Fibroblast of skin of right quadriceps (primary cell): ENCODE measurements around the gene NDUFV2.
"Not testable (repeated sequence)": the region's sequence is repeated elsewhere in the genome, so short reads cannot be mapped to it uniquely, and the experiment has no call there.

ENCODE experiments used
- DNase-seq: peaks from one replicate; pipeline ENCODE4 v3.0.0-alpha.2; 2013

The NDUFV2 gene

DNA sequence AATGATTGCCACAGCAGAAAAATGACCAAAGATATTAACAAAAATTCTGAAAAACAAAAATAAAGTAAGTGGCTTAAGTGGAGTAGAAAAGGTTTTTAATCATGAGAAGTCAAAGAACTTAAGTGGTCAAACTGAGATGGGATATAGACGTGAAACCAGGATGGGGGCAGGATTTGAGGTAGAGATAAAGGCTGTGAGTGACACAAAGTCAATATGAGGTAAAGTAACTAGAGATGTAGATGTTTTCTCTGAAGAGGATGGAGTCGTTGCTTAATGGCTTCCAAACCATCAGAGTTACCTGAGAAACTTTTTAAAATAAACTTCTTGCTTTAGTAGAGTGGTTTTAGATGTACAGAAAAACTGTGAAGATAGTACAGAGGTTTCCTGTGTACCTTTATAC, 55.3 kb downstream of the NDUFV2 start:
- no peak for DNase-seq

DNA sequence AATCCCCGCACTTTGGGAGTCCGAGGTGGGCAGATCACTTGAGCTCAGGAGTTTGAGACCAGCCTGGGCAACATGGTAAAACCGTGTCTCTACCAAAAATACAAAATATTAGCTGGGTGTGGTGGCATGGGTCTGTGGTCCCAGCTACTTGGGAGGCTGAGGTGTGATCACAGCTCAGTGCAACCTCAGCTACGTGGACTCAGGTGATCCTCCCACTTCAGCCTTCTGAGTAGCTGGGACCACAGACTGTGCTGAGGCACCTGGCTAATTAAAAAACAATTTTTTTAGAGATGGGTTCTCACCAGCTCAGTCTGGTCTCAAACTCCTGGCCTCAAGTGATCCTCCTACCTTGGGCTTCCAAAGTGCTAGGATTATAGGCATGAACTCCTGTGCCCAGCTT, 57.5 kb downstream of the NDUFV2 start:
- no peak for DNase-seq

DNA sequence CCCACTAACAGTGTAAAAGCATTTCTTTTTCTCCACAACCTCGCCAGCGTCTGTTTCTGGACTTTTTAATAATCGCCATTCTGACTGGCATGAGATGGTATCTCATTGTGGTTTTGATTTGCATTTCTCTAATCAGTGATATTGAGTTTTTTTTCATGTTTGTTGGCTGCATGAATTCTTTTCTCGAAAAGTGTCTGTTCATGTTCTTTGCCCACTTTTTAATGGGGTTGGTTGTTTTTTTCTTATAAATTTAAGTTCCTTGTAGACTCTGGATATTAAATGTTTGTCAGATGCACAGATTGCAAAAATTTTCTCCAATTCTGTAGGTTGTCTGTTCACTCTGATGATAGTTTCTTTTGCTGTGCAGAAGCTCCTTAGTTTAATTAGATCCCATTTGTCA, 60.2 kb downstream of the NDUFV2 start:
- DNase-seq, result not testable (repeated sequence)

DNA sequence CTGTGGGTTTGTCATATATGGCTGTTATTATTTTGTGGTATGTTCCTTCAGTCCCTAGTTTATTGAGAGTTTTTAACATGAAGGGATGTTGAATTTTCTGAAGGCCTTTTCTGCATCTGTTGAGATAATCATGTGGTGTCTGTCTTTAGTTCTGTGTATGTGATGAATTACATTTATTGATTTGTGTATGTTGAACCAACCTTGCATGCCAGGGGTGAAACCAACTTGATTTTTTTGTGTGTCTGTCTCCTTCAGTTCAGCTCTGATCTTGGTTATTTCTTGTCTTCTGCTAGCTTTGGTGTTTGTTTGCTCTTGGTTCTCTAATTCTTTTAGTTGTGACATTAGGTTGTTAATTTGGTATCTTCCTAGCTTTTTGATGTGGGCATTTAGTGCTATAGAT, 61.6 kb downstream of the NDUFV2 start:
- DNase-seq, result not testable (repeated sequence)

DNA sequence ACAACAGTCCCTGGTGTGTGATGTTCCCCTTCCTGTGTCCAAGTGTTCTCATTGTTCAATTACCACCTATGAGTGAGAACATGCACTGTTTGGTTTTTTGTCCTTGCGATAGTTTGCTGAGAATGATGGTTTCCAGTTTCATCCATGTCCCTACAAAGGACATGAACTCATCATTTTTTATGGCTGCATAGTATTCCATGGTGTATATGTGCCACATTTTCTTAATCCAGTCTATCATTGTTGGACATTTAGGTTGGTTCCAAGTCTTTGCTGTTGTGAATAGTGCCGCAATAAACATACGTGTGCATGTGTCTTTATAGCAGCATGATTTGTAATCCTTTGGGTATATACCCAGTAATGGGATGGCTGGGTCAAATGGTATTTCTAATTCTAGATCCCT, 63.4 kb downstream of the NDUFV2 start:
- not testable (repeated sequence) for DNase-seq

DNA sequence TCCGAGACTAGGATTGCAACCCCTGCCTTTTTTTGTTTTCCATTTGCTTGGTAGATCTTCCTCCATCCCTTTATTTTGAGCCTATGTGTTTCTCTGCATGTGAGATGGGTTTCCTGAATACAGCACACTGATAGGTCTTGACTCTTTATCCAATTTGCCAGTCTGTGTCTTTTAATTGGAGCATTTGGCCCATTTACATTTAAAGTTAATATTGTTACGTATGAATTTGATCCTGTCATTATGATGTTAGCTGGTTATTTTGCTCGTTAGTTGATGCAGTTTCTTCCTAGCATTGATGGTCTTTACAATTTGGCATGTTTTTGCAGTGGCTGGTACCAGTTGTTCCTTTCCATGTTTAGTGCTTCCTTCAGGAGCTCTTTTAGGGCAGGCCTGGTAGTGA, 67.0 kb downstream of the NDUFV2 start:
- not testable (repeated sequence) for DNase-seq

DNA sequence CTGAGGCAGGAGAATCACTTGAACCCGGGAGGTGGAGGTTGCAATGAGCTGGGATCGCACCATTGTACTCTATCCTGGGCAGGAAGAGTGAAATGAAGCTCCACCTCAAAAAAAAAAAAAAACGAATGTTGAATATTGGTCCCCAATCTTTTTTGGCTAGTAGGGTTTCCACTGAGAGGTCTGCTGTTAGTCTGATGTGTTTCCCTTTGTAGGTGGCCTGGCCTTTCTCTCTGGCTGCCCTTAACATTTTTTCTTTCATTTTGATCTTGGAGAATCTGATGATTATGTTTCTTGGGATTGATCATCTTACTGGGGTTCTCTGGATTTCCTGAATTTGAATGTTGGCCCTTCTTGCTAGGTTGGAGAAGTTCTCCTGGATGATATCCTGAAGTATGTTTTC, 69.4 kb downstream of the NDUFV2 start:
- DNase-seq, result not testable (repeated sequence)

DNA sequence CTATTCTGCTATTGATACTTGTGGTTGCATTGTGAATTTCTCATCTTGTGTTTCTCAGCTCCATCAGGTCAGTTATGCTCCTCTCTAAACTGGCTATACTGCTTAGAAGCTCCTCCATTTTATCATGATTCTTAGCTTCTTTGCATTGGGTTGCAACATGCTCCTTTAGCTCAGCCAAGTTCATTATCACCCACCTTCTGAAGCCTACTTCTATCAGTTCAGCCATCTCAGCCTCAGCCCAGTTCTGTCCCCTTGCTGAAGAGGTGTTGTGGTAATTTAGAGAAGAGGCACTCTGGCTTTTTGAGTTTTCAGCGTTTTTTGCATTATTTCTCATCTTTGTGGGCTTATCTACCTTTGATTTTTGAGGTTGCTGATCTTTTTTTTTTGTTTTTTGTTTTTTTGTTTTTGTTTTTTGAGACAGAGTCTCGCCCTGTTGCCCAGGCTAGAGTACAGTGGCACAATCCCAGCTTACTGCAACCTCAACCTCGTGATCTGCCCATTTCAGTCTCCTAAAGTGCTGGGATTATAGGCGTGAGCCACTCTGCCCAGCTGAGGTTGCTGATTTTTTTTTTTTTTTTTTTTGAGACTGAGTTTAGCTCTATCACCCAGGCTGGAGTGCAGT, 70.1 kb downstream of the NDUFV2 start:
- DNase-seq, result no peak

DNA sequence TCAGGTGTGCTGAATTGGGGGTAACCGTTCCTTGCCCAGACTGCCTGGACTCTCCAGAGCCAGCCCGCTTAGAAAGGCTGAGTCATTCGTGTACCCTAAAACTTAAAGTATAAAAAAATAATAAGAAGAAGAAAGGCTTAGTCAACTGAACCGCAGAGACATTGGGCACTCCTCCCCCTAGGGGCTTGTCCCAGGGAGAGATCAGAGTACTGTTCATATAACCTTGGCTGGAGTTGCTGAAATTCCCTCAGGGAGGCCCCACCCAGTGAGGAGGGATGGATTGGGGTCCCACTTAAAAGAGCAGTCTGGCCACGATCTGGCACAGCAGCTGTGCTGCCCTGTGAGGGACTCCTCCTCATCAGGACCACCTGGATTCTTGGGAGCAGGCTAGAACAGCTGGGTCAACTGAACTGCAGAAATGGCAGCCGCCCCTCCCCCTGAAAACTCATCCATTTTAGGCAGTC, 71.3 kb downstream of the NDUFV2 start:
- DNase-seq, result no peak

DNA sequence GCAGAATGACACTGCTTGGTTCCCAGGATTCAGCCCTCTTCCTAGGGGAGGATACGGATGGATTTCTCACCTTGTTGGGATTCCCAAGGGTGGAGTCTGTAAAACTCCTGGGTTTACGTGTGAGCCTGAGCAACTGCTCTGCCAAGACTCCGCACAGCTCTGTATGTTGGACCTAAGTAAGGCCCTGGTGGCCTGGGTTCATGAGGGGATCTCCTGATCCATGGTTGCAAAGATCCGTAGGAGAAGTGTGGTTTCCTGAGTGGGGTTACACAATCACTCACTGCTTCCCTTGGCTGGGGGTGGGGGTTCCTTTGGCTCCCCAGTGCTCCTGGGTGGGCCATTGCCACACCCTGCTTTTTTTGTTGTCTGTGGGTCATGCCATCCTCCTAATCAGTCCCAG, 71.8 kb downstream of the NDUFV2 start:
- DNase-seq, result no peak

DNA sequence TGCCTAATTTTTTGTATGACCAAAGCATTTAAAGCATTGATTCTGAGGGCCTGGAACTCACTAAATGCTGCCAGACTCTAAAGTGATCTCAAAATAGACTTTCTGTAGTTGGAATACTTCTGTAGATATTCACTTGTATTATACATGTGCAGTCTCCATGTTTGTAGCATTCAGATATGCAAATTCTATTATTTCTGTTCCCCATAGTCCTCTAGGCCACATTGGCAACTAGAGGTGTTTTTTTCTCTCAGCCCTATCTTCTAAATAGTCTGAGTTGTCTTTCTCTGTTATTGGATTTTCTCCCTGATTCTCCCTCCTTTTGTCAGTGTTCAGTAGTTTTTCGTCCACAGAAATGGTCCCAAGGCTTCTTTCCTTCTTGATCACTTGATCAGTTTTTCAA, 72.6 kb downstream of the NDUFV2 start:
- DNase-seq, result no peak

DNA sequence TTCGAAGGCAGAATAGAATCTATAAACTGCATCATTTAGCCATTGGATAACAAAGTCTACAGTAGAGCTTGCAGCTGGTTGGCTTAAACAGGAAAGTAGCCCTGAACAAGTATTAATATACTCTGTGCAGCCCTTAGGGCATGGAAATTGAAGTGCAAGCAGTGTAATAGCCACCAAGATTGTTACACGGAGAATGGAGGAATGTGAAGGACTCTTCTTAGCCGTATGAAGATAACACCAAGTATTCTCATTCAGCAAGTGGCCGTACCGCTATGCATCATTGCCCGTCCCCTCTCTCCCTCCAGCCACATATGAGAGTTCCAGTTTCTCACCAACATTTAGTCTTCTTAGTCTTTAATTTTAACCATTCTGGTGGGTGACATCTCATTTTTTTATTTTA, 74.5 kb downstream of the NDUFV2 start:
- DNase-seq, result no peak

DNA sequence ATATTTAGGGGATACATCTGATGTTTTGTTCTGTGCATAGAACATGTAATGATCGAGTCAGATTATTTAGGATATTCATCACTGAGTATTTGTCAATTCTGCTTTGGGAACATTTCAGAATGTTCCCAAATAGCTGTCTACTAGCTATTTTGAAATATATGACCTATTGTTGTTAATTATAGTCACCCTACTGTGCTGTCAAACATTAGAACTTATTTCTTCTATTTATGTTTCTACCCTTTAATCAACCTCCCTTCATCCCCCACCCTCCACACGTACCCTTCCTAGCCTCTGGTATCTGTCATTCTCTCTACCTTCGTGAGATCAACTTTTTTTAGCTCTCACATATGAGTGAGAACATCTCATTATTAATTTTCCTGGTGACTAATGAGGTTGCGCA, 75.0 kb downstream of the NDUFV2 start:
- no peak for DNase-seq

DNA sequence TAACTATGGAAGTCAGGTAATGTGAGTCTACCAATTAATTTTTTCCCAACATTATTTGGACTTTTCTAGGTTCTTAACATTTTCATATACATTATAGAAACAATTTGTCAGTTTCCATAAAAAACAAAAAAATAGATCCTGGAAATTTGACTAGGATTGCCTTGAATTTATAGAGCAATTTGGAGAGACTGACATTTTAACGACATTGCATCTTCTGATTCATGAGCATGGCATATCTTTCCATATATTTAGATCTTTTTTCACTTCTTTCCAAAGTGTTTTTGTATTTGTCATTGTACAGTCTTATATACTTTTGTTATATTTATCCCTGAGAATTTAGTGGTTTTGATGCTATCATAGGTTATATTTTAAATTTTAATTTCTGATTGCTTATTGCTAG, 76.1 kb downstream of the NDUFV2 start:
- no peak for DNase-seq

DNA sequence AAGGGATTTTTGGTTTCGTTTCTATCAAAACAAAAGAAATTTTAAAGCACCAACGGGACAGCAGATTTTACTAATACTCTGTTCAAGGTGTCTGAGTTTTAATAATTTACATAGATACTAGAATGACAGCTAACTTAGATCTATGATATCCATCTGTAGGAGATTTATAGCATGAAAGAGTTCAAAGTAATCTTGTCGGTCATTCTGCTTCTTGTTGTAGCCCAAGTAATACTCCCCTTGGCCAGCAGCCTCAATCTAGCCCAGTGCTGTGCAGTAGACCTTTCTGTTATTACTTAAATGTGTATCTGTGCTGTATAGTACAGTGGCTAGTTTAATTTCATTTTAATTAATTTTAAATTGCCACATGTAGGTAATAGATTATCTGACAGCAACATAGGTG, 78.8 kb downstream of the NDUFV2 start:
- DNase-seq, result no peak

DNA sequence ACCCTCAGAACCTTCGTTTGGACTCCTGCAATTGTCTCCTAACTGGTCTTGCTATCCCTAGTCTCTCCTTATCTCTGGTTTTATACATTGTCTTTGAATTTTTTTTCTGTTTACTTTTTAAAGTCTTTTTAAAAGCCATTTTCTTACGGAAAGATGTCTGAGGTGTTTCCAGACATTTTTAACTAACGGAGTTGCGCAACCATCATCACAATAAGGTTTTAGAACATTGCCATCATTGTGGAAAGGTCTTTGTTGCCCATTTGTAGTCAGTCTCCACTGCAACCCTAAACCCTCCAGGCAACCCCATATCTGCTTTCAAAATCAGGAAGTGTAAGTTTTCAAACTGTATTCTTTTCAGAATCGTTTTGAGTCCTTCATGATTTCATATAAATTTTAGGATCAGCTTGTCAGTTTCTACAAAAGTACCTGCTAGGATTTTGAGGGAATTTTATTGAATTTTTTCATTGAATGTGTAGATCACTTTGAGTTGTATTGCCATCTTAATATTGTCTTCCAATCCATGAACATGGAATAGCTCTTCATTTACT, 80.4 kb downstream of the NDUFV2 start:
- no peak for DNase-seq
